A172 (cell line): ENCODE results near the gene C13orf42. TPM values are rescaled to one million over a fixed set of nuclear protein-coding genes. Genes with fewer than 3 reads are reported as not detected.
"Not testable (repeated sequence)": the region's sequence is repeated elsewhere in the genome, so short reads cannot be mapped to it uniquely, and the experiment has no call there.

Source experiments
- DNase-seq: peaks from one replicate; pipeline ENCODE4 v3.0.0-alpha.2; 2015; ENCODE audit warnings: low spot score
- total RNA-seq: library from RNA; depleted of rRNA; stranded (reverse); fragments of >200 nt; shearing (Covaris generic); gene quantifications from 2 replicates; pipeline ENCODE4 v1.2.3, GENCODE V29; 2014

Gene C13orf42
- total RNA-seq, 1 experiment from 2014 or later, result not detected

- DNase-seq, result no peak
Measured at GRCh38 chr13:51122868-51123566, 11.9 kb upstream of the C13orf42 start.

DNA sequence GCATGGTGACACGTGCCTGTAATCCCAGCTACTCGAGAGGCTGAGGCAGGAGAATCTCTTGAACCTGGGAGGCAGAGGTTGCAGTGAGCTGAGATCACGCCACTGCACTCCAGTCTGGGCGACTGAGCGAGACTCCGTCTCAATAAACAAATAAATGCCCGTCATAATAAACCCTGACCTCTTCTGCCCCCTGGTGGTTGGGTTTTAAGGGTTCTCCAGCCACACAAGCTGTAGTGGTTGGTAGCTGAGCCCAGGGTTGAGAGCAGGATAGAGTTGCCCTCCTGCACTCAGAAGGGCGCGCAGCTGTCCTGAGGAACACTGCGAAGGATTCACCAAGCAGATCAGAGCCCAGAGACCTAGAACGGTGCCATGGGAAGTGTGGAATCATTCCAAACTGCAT, 9.8 kb upstream of the C13orf42 start:
- DNase-seq, result not testable (repeated sequence)

- DNase-seq, result no peak
Measured at GRCh38 chr13:51118809-51119431, 7.8 kb upstream of the C13orf42 start.

GRCh38 chr13:51113969-51114368, 2.9 kb upstream of the C13orf42 start:
- no peak for DNase-seq

DNA sequence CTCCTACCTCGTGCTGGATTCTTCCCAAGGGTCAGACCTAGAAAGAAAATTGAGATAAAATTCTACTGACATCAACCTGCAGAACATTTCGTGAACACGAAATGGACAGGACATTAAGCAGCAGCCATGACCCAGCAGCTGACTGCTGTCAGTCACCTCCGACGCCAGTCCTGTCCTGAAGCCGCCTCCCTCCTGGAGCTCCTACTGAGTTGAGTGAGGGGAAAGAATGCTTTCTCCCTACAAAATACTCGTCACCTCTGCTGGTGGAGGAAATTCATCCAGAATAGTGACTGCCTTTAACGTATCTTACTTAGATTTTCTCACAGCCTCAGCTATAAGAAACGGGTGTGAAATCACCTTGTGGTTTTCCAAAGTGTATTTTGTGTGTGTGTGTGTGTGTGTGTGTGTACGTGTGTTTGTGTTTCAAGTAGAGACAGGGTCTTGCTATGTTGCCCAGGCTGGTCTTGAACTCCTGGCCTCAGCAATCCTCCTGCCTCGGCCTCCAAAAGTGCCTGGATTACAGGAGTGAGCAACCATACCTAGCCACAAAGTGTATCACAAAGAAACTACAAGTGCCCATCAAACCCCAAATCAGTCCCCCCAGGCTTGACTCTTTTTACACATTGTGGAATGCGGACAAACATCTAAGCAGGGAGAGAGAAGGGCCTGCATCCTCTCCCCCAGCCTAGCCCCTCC, 2.3 kb upstream of the C13orf42 start:
- DNase-seq, result no peak

DNA sequence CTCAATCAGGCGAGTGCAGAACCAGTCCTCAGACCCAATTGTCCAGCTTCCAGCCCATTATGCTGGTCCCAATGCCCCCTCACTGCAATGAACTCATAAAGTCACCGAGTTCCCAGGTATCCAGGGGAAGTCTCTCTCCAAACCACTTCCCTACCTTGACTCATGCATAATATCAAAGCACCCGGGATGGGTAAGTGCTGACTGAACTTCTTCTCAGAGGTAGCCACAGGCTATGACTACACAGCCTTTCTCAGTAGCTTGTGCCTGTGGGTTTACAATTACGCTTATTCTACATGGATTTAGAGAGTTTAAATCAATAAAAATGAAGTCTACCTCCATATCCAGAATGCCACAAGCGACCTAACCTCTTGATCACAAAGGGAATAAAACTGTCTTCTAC, 1.7 kb upstream of the C13orf42 start:
- DNase-seq, result no peak

- no peak for DNase-seq
Measured at GRCh38 chr13:51111997-51112396, 923 bp upstream of the C13orf42 start.

- DNase-seq, result no peak
Measured at GRCh38 chr13:51107996-51108395, 3.1 kb downstream of the C13orf42 start.

DNA sequence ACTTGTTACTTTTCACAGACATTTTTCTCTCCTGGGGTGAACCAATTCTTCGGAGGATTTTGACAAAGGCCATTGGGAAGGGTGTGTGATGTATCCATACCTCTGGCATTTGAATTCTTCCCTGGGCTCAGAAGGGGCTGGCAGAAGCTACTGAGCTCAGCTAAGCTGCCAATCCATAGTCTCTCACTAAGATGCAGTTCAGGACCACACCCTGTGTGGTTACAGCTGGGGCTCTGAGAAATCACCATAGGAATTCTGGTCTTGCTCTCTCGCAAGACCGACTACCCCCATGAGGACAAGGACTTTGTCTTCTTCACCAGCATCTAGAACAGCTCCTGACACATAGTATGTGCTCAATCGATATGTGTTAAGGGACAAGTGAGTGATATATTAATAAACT, 6.0 kb downstream of the C13orf42 start:
- DNase-seq, result no peak

GRCh38 chr13:51101636-51102235, 9.3 kb downstream of the C13orf42 start:
- DNase-seq, result no peak

DNA sequence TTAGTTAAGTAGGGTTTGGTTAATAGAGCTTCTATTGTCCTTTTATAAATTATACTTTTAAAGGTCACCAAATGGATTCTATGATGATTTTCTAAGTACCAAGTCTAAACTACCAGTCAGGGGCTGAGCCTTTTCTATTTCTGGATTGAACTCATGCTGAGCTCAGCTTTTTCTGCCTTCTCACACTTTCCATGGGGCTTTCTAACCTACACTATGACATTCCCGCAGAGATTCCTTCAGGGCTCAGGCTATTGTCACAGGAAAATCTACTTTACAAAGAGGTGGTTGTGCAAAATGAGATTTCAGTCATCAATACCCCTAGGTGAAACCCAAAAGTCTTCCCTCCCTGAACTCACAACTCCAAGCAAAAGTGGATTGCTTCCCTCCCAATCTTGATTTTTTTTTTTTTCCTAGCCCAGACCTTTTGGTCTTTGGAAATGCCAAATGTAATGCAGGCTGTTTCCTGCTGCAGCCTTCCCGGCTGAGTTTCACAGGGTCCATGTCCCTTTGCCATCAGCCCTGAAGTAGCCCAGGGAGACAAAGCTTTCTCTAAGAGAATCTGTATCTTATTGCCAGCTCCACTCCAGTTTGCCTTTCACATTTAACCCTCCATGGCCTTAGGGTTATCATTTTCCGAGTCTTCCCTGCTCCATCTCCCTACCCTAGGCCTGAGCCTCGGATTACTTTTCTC, 13.6 kb downstream of the C13orf42 start:
- DNase-seq, result no peak

GRCh38 chr13:51096131-51096530, 14.9 kb downstream of the C13orf42 start:
- no peak for DNase-seq

- no peak for DNase-seq
Measured at GRCh38 chr13:51093574-51093973, 17.5 kb downstream of the C13orf42 start.

DNA sequence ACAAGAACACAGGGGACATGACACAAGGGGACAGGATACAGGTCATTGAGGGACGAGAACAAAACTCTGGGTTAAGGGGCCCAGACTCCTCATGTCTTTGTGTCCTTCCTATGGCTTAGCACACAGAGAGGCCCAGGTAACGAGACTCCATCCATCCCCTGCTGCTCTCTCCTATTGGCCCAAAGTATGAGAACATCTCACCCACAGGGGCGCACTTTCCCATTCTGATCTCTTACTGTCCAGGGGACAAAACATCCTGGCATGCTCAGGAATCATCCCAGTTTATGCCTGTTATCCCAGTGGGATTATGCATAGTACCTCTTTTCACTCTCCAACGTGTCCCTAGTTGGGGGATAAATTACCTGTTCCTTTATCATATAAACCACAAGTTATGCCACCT, 19.2 kb downstream of the C13orf42 start:
- DNase-seq, result no peak

- DNase-seq, result no peak
Measured at GRCh38 chr13:51083706-51084105, 27.4 kb downstream of the C13orf42 start.

- not testable (repeated sequence) for DNase-seq
Measured at GRCh38 chr13:51080478-51081065, 30.5 kb downstream of the C13orf42 start.

DNA sequence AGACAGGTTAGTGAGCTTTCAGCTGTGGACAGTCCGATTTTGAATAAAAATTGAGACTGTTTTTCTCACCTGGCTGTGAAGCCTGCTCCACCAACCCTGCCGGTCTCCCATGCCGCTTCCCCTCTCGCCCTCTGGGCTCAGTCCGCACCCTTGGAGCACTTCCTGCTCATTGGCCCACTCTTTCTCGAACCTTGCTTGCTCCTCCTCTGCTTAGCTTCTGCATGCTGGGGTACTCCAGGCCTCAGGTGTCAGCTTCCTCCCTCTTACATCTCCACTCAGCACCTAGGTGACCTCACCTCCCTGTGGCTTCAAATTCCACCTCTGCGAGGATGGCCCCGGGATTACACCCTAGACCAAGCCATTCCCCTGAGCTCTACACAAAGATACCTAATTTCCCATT, 39.6 kb downstream of the C13orf42 start:
- no peak for DNase-seq

- peak; percentile 61 for DNase-seq
Measured at GRCh38 chr13:51070005-51070649, 40.9 kb downstream of the C13orf42 start.

GRCh38 chr13:51068501-51068900, 42.6 kb downstream of the C13orf42 start:
- no peak for DNase-seq

DNA sequence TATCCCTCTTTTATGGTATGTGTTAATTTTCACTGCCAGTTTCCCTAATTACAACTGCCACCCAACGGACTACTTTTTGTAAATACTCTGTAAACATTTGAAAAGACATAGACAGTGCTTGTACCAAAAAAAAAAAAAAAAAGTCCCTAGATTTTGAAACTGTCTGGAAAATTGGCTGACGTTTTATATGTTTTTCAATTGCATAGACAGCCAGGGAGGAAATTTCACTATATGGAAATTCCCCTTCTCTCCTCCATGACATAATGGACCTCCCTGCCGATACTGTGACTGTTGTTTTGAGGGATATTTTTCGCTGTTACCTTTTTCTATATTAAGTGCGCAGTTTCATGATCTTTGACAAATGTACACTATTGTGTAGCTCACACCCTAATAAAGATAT, 43.4 kb downstream of the C13orf42 start:
- DNase-seq, result no peak

DNA sequence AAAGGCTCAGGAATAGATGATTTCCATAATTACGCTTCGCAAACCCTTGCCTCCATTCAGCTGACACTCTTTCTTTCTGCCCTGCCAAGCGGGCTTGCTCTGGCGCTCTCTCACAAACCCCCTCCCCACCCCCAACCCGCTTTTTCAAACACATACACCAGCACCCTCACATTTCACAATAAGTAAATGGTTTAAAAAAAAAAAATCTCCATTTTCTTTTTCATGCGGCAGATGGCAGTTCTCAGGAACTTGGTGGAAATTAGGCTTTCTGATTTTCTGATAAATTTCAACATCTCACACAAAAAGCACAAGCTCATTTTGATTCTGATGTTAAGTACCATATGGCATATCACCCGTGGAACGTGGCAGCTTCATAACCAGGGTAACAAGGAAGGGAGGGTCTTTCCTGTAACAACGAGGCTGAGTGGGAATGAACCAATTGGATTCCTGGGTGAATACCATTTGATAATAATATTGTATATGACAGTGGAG, 43.8 kb downstream of the C13orf42 start:
- no peak for DNase-seq
